Endothelial cell (in vitro differentiated cells): ENCODE results near the gene FBXL19. TPM values are rescaled to one million over a fixed set of nuclear protein-coding genes. Genes with fewer than 3 reads are reported as not detected.

Source experiments
- DNase-seq: peaks from one replicate; pipeline ENCODE4 v3.0.0; 2021; ENCODE audit warnings: low spot score
- H3K27ac Mint-ChIP-seq: one replicate; pipeline ENCODE4 v1.8.0; 2021; ENCODE audit warnings: mixed read lengths, inconsistent platforms; ENCODE audit not compliant: unreplicated experiment
- H3K27me3 Mint-ChIP-seq: one replicate; pipeline ENCODE4 v1.8.0; 2021; ENCODE audit warnings: mild to moderate bottlenecking, moderate library complexity, mixed read lengths, inconsistent platforms; ENCODE audit not compliant: unreplicated experiment
- H3K36me3 Mint-ChIP-seq: one replicate; pipeline ENCODE4 v1.8.0; 2021; ENCODE audit warnings: mild to moderate bottlenecking, low read depth, mixed read lengths, inconsistent platforms; ENCODE audit not compliant: unreplicated experiment
- H3K4me1 Mint-ChIP-seq: one replicate; pipeline ENCODE4 v1.8.0; 2021; ENCODE audit warnings: mild to moderate bottlenecking, mixed read lengths, inconsistent platforms; ENCODE audit not compliant: unreplicated experiment
- H3K4me3 Mint-ChIP-seq: one replicate; pipeline ENCODE4 v1.8.0; 2021; ENCODE audit warnings: mild to moderate bottlenecking, mixed read lengths, inconsistent platforms; ENCODE audit not compliant: unreplicated experiment
- H3K9me3 Mint-ChIP-seq: one replicate; pipeline ENCODE4 v1.8.0; 2021; ENCODE audit warnings: mixed read lengths, inconsistent platforms; ENCODE audit not compliant: unreplicated experiment
- CTCF ChIP-seq: fragments of 200-600 bp; sonication (generic); IDR thresholded peaks from one replicate; pipeline ENCODE4 v1.5.0; 2021; ENCODE audit warnings: antibody characterized with exemption; ENCODE audit not compliant: unreplicated experiment
- total RNA-seq: library from RNA; stranded (reverse); fragmentation: NEBNext Ultra II Directional; extraction: Animal tissue kit (Norgen Biotek cat#: 25700); gene quantifications from one replicate; pipeline ENCODE4 v1.2.1, GENCODE V29; 2021; ENCODE audit not compliant: unreplicated experiment

FBXL19 gene
- total RNA-seq, 1 donor from 2014 or later: 117 TPM

- H3K4me1 Mint-ChIP-seq: peaks cover 15% of the 10 kb centered on the region
- H3K4me3 Mint-ChIP-seq: no peak overlapping the region
- DNase-seq: peak; percentile 83
- TF ChIP-seq CTCF: peak; percentile 58
- peaks cover 28% of the 10 kb centered on the region for H3K27me3 Mint-ChIP-seq
- no peaks in the 10 kb centered on the region for H3K9me3 Mint-ChIP-seq
- H3K36me3 Mint-ChIP-seq: peaks cover 15% of the 10 kb centered on the region
- no peak overlapping the region for H3K27ac Mint-ChIP-seq
Measured at GRCh38 chr16:30953511-30954124, 30.2 kb downstream of the FBXL19 start.

GRCh38 chr16:30954993-30955392 lies 31.6 kb downstream of the FBXL19 start:
- DNase-seq: no peak
- Mint-ChIP-seq H3K36me3 (peaks cover 20% of the 10 kb centered on the region), H3K4me3 (no peak overlapping the region), H3K9me3 (no peaks in the 10 kb centered on the region), H3K27ac (no peak overlapping the region), H3K4me1 (peaks cover 17% of the 10 kb centered on the region), H3K27me3 (peaks cover 25% of the 10 kb centered on the region)
- TF ChIP-seq CTCF: no peak

- TF ChIP-seq CTCF: no peak
- peak; percentile 91 for DNase-seq
- no peaks in the 10 kb centered on the region for H3K9me3 Mint-ChIP-seq
- peaks cover 30% of the 10 kb centered on the region for H3K27me3 Mint-ChIP-seq
- peaks cover 35% of the 10 kb centered on the region for H3K36me3 Mint-ChIP-seq
- H3K4me1 Mint-ChIP-seq: peaks cover 13% of the 10 kb centered on the region
- H3K4me3 Mint-ChIP-seq: peak overlapping the region; percentile 93
- H3K27ac Mint-ChIP-seq: peak overlapping the region; percentile 97
Measured at GRCh38 chr16:30956601-30957455, 33.5 kb downstream of the FBXL19 start.

GRCh38 chr16:30957456-30958174 lies 34.2 kb downstream of the FBXL19 start, which contains the start of gene SETD1A:
SETD1A (plus strand) TSS chr16:30957754; CDS start chr16:30958732, 978 bp downstream.
- peak within 1 kb of the TSS; percentile 97 for H3K27ac Mint-ChIP-seq
- no peaks in the 10 kb centered on the region for H3K9me3 Mint-ChIP-seq
- no peak for TF ChIP-seq CTCF
- peak; percentile 94 for DNase-seq
- peak within 1 kb of the TSS; percentile 94 for H3K4me3 Mint-ChIP-seq
- peaks cover 38% of the 10 kb centered on the region for H3K36me3 Mint-ChIP-seq
- H3K27me3 Mint-ChIP-seq: peaks cover 30% of the 10 kb centered on the region
- peaks cover 13% of the 10 kb centered on the region for H3K4me1 Mint-ChIP-seq
